A549 (cell line): ENCODE results near the gene NAV2. TPM values are rescaled to one million over a fixed set of nuclear protein-coding genes. Genes with fewer than 3 reads are reported as not detected.

Experiments used
- ATAC-seq, 2 experiments: fragments of 200-7000 bp in 1 of 2; fragments of >200 bp in 1 of 2; cut with Nextera tagmentation in 1 of 2; cut with Tn5 transposase in 1 of 2; 3 replicates each; pipeline versions ENCODE4 v1.8.0 to v1.9.1; 2018 to 2020; ENCODE audit warnings: mild to moderate bottlenecking in 1 of 2, moderate library complexity in 1 of 2
- CTCF ChIA-PET: fragments of 300-600 bp; sonication (Branson Sonifier 250); formaldehyde crosslinking; extraction: SDS; loops from one replicate; lab custom pipeline; 2021; ENCODE audit warnings: antibody characterized with exemption, inconsistent platforms; lab: Yijun Ruan, JAX
- POLR2A ChIA-PET: fragments of 350-600 bp; formaldehyde crosslinking; extraction: SDS; loops from one replicate; lab custom pipeline; 2021; ENCODE audit warnings: antibody characterized with exemption, inconsistent platforms; lab: Yijun Ruan, JAX
- DNase-seq, 2 experiments: peaks; one replicate each; pipeline versions ENCODE4 v3.0.0 to v3.0.0-alpha.2; 2011 to 2016; ENCODE audit warnings: low read depth in 1 of 2, low spot score in 1 of 2
- FAIRE-seq: peaks from 2 replicates; lab custom pipeline; 2011; peaks lifted over from hg19 to GRCh38; lab: Jason Lieb, UNC
- H3K27ac ChIP-seq, 2 experiments: fragments of >200 bp; sonication (Bioruptor Twin); formaldehyde crosslinking; 3 replicates each; pipeline ENCODE4 v1.5.1; 2016 to 2017
- H3K4me1 ChIP-seq: fragments of >200 bp; sonication (Bioruptor Twin); formaldehyde crosslinking; 3 replicates; pipeline ENCODE4 v1.6.1; 2016
- H3K4me2 ChIP-seq: fragments of >200 bp; sonication (Bioruptor Twin); formaldehyde crosslinking; 3 replicates; pipeline ENCODE4 v1.6.1; 2016
- H3K4me3 ChIP-seq: fragments of >200 bp; sonication (Bioruptor Twin); formaldehyde crosslinking; 3 replicates; pipeline ENCODE4 v1.5.1; 2016
- H3K9me3 ChIP-seq: fragments of >200 bp; sonication (Bioruptor Twin); formaldehyde crosslinking; 3 replicates; pipeline ENCODE4 v1.6.1; 2016
- BHLHE40 ChIP-seq: IDR thresholded peaks from 2 replicates; pipeline ENCODE4 v1.6.1; 2012; ENCODE audit warnings: low read depth, low read length, inconsistent platforms
- CBX8 ChIP-seq: fragments of 200-600 bp; sonication (generic); IDR thresholded peaks from 2 replicates; pipeline ENCODE4 v1.6.1; 2016
- CEBPB ChIP-seq, 2 experiments: fragments of >200 bp in 1 of 2; sonication (Bioruptor Twin) in 1 of 2; formaldehyde crosslinking in 1 of 2; IDR thresholded peaks; 2 replicates each; pipeline ENCODE4 v1.6.1; 2012 to 2016
- CHD2 ChIP-seq: fragments of 150-350 bp; IDR thresholded peaks from 2 replicates; pipeline ENCODE4 v1.6.1; 2014; ENCODE audit warnings: low read length; ENCODE audit not compliant: partially characterized antibody
- CHD4 ChIP-seq: fragments of 200-600 bp; sonication (generic); IDR thresholded peaks from 2 replicates; pipeline ENCODE4 v1.6.1; 2016; ENCODE audit warnings: antibody characterized with exemption, mild to moderate bottlenecking, borderline replicate concordance
- EP300 ChIP-seq, 2 experiments: fragments of >200 bp; sonication (Bioruptor Twin); formaldehyde crosslinking; IDR thresholded peaks; 2 replicates in 1 of 2; 3 replicates in 1 of 2; pipeline ENCODE4 v1.6.1; 2016 to 2017
- HMGXB4 ChIP-seq: fragments of 250-450 bp; sonication (Bioruptor Pico); IDR thresholded peaks from 2 replicates; pipeline ENCODE4 v1.5.0; 2021; ENCODE audit warnings: mild to moderate bottlenecking, moderate library complexity, borderline replicate concordance
- HOXB5 ChIP-seq: fragments of 250-450 bp; sonication (Bioruptor Pico); IDR thresholded peaks from 2 replicates; pipeline ENCODE4 v1.5.0; 2020; ENCODE audit warnings: mild to moderate bottlenecking, moderate library complexity
- JUNB ChIP-seq: fragments of >200 bp; sonication (Bioruptor Twin); formaldehyde crosslinking; IDR thresholded peaks from 2 replicates; pipeline ENCODE4 v1.6.1; 2016
- KDM5A ChIP-seq: fragments of 200-600 bp; sonication (generic); IDR thresholded peaks from 2 replicates; pipeline ENCODE4 v1.6.1; 2016; ENCODE audit warnings: antibody characterized with exemption, mild to moderate bottlenecking
- MAZ ChIP-seq: fragments of 150-350 bp; IDR thresholded peaks from 2 replicates; pipeline ENCODE4 v1.6.1; 2014; ENCODE audit warnings: antibody characterized with exemption, low read depth, low read length, borderline replicate concordance
- NFE2L2 ChIP-seq: fragments of 150-350 bp; conservative IDR thresholded peaks from 2 replicates; pipeline ENCODE4 v1.6.1; 2014; ENCODE audit warnings: low read length
- RFX5 ChIP-seq: fragments of 450-650 bp; IDR thresholded peaks from 2 replicates; pipeline ENCODE4 v1.7.1; 2014; ENCODE audit warnings: antibody characterized with exemption, mild to moderate bottlenecking, moderate library complexity
- RNF2 ChIP-seq: fragments of 200-600 bp; sonication (generic); IDR thresholded peaks from 2 replicates; pipeline ENCODE4 v1.6.1; 2016; ENCODE audit warnings: low read depth, mild to moderate bottlenecking, antibody characterized with exemption, moderate library complexity, borderline replicate concordance
- TFCP2L1 ChIP-seq: fragments of 250-450 bp; sonication (Bioruptor Pico); IDR thresholded peaks from 2 replicates; pipeline ENCODE4 v1.5.0; 2021; ENCODE audit warnings: mild to moderate bottlenecking
- USF2 ChIP-seq: fragments of 450-650 bp; IDR thresholded peaks from 2 replicates; pipeline ENCODE4 v1.6.1; 2014; ENCODE audit warnings: antibody characterized with exemption
- ZNF302 ChIP-seq: fragments of 250-450 bp; sonication (Bioruptor Pico); IDR thresholded peaks from 2 replicates; pipeline ENCODE4 v1.9.0; 2021; ENCODE audit warnings: inconsistent platforms, mild to moderate bottlenecking, moderate library complexity
- ZSCAN20 ChIP-seq: fragments of 250-450 bp; sonication (Bioruptor Pico); IDR thresholded peaks from 2 replicates; pipeline ENCODE4 v1.8.0; 2022; ENCODE audit warnings: mild to moderate bottlenecking, moderate library complexity
- WGBS: methylation state at CpG from one replicate; pipeline ENCODE4 v1.1.6; 2017; ENCODE audit errors: missing lambda C conversion rate; 5-methylcytosine and 5-hydroxymethylcytosine counted together
- polyA plus RNA-seq, 4 experiments: library from polyadenylated mRNA; depleted of rRNA in 3 of 4; stranded (reverse); fragments of >200 nt; fragmentation: RNase III in 1 of 4; extraction: RNeasy Plus Mini Kit Qiagen cat#74134 plus additional on column Dnase treatment in 1 of 4; gene quantifications; 2 replicates in 3 of 4; 3 replicates in 1 of 4; pipeline ENCODE4 v1.2.3, GENCODE V29; 2011 to 2017
- TF ChIP-seq, protein P1 (sequence below): fragments of >200 bp; sonication (Bioruptor Twin); formaldehyde crosslinking; IDR thresholded peaks from 3 replicates; pipeline ENCODE4 v1.5.1; 2016
- TF ChIP-seq, protein P2 (sequence below): IDR thresholded peaks from 2 replicates; pipeline ENCODE4 v1.6.1; 2012; ENCODE audit warnings: low read depth, borderline replicate concordance
- TF ChIP-seq, protein P3 (sequence below): fragments of 250-450 bp; sonication (Bioruptor Pico); IDR thresholded peaks from 2 replicates; pipeline ENCODE4 v1.5.0; 2020; ENCODE audit warnings: low read depth, mild to moderate bottlenecking, moderate library complexity

Gene NAV2
- polyA plus RNA-seq, 2 of the 4 experiments (the other 2 are of a cell fraction), result 4.9 to 19.8 TPM

GRCh38 chr11:19849107-19849789, 136.6 kb downstream of the NAV2 start:
- POLR2A ChIA-PET, result no interaction called here
- H3K9me3 ChIP-seq, result no peaks in the 10 kb centered on the region
- FAIRE-seq (no peak), ATAC-seq (no peak), DNase-seq (no peak)
- TF ChIP-seq MAZ, result no peak
- TF ChIP-seq, protein P1, sequence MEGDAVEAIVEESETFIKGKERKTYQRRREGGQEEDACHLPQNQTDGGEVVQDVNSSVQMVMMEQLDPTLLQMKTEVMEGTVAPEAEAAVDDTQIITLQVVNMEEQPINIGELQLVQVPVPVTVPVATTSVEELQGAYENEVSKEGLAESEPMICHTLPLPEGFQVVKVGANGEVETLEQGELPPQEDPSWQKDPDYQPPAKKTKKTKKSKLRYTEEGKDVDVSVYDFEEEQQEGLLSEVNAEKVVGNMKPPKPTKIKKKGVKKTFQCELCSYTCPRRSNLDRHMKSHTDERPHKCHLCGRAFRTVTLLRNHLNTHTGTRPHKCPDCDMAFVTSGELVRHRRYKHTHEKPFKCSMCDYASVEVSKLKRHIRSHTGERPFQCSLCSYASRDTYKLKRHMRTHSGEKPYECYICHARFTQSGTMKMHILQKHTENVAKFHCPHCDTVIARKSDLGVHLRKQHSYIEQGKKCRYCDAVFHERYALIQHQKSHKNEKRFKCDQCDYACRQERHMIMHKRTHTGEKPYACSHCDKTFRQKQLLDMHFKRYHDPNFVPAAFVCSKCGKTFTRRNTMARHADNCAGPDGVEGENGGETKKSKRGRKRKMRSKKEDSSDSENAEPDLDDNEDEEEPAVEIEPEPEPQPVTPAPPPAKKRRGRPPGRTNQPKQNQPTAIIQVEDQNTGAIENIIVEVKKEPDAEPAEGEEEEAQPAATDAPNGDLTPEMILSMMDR, result no peak
- TF ChIP-seq CEBPB (IDR thresholded peaks at IDR 0.05), result no peak
- no peak for TF ChIP-seq RNF2
- TF ChIP-seq KDM5A, result no peak
- no peak for TF ChIP-seq JUNB
- no peak for TF ChIP-seq NFE2L2
- no peak for TF ChIP-seq CHD4
- no peak for TF ChIP-seq HMGXB4
- no peak for TF ChIP-seq TFCP2L1
- TF ChIP-seq CBX8, result no peak
- no peak for TF ChIP-seq RFX5
- TF ChIP-seq EP300 (IDR thresholded peaks at IDR 0.05), result no peak
- H3K27ac ChIP-seq, result no peak overlapping the region
- no peak overlapping the region for H3K4me3 ChIP-seq
- CTCF ChIA-PET, result interaction anchor here (0.8 to 1.4 kb wide), 4 partner anchors 10 to 33 kb away, joined by 3 read pairs; no protein-coding TSS in a partner anchor
- 57% methylated on average over 6 of the region's 6 CpGs for WGBS
- no peaks in the 10 kb centered on the region for H3K4me1 ChIP-seq
- H3K4me2 ChIP-seq, result no peak overlapping the region

GRCh38 chr11:19849947-19850593, 137.4 kb downstream of the NAV2 start:
- ChIA-PET POLR2A (no interaction called here), CTCF (interaction anchor here (1.0 to 1.4 kb wide), 2 partner anchors 11 to 32 kb away, joined by 3 read pairs; no protein-coding TSS in a partner anchor)
- FAIRE-seq (no peak), ATAC-seq (0 out of 6 replicates have a peak, but pooled peaks of 1 of the 2 experiments have one; percentile 24), DNase-seq (no peak)
- H3K27ac ChIP-seq, result no peak overlapping the region
- H3K4me3 ChIP-seq, result no peak overlapping the region
- no peaks in the 10 kb centered on the region for H3K9me3 ChIP-seq
- H3K4me1 ChIP-seq, result no peaks in the 10 kb centered on the region
- no peak for TF ChIP-seq NFE2L2
- TF ChIP-seq, protein P2, sequence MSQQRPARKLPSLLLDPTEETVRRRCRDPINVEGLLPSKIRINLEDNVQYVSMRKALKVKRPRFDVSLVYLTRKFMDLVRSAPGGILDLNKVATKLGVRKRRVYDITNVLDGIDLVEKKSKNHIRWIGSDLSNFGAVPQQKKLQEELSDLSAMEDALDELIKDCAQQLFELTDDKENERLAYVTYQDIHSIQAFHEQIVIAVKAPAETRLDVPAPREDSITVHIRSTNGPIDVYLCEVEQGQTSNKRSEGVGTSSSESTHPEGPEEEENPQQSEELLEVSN, result no peak
- TF ChIP-seq, protein P3, sequence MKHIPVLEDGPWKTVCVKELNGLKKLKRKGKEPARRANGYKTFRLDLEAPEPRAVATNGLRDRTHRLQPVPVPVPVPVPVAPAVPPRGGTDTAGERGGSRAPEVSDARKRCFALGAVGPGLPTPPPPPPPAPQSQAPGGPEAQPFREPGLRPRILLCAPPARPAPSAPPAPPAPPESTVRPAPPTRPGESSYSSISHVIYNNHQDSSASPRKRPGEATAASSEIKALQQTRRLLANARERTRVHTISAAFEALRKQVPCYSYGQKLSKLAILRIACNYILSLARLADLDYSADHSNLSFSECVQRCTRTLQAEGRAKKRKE, result no peak
- no peak for TF ChIP-seq BHLHE40
- TF ChIP-seq CEBPB (IDR thresholded peaks at IDR 0.05), result no peak
- TF ChIP-seq ZSCAN20 (CRISPR knock-in tag), result no peak
- TF ChIP-seq HOXB5 (CRISPR knock-in tag), result no peak
- TF ChIP-seq CHD2, result no peak
- TF ChIP-seq USF2, result no peak
- TF ChIP-seq ZNF302 (CRISPR knock-in tag), result no peak
- H3K4me2 ChIP-seq, result no peak overlapping the region
- WGBS, result 51% methylated on average over 6 of the region's 6 CpGs
